GM12892 (cell line): ENCODE results near the gene AP3S1.
"Not testable (repeated sequence)": the region's sequence is repeated elsewhere in the genome, so short reads cannot be mapped to it uniquely, and the experiment has no call there.

Source experiments
- DNase-seq: peaks from one replicate; pipeline ENCODE4 v3.0.0; 2011; ENCODE audit not compliant: insufficient read length
- FAIRE-seq: peaks from 2 replicates; lab custom pipeline; 2011; peaks lifted over from hg19 to GRCh38; lab: Jason Lieb, UNC
- POLR2A ChIP-seq: IDR thresholded peaks from 2 replicates; pipeline ENCODE4 v1.6.1; 2011; ENCODE audit warnings: low read depth, low read length, control low read depth
- POLR2AphosphoS5 ChIP-seq: IDR thresholded peaks from 2 replicates; pipeline ENCODE4 v1.6.1; 2011; ENCODE audit warnings: low read depth, low read length, control low read depth
- TAF1 ChIP-seq: IDR thresholded peaks from 2 replicates; pipeline ENCODE4 v1.6.1; 2011; ENCODE audit warnings: low read depth, mild to moderate bottlenecking, control low read depth, low read length, borderline replicate concordance

The AP3S1 gene

DNA sequence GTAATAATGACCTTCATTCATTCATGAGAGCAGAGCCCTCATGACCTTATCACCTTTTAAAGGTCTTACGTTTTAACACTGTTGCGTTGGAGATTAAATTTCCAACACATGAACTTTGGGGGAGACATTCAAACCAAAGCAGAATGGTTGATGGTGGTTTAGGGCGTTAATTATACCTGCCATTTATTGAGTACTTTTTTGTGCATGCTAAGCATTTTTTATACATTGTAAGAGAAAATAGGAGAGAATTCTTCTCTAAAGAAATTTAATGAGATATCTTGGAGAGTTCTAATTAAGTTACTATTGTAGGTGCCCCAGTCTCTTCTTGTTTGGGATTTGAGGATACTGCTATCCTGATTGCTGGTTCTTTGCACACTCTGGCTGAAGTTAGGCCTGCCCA, 12.4 kb downstream of the AP3S1 start:
- no peak for DNase-seq
- FAIRE-seq, result no peak
- no peak for TF ChIP-seq POLR2AphosphoS5
- no peak for TF ChIP-seq POLR2A
- TF ChIP-seq TAF1, result no peak

DNA sequence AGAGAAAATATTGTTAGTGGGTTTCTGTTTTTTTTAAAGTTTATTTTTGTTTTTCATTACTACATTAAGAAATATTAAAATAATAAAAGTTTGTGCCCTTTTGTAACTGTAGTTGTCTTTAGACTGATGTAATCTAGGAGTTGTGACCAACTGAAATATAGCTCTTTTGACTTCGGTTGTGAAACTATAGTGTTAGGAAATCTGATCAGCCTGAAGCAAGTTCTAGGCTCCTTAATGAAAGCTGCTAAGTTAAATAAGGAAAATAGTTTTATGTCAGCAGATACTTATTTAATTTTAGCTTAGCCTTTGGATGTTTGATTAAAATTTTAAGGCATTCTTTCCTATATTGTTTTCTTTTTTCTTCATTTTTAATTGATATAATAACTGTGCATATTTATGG, 14.2 kb downstream of the AP3S1 start:
- TF ChIP-seq TAF1, result no peak
- TF ChIP-seq POLR2AphosphoS5, result no peak
- DNase-seq (no peak), FAIRE-seq (no peak)

DNA sequence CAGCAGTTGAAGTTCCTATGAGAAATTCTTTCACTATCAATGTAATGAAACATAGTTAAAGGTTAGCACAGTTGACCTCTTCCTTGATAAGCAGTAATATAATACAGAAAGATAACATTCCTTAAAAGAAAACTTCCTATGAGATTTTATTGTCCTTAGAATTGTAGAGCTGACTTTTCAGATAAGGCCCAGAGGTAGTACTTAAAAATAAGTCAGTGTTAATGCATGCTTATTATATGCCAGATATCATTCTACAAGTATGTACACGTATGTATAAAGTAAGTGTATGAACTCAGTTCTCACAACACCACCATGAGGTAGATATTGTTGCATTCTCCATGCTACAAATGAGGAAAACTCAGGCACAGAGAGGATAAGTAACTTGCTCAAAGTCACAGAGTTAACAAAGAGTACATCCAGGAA, 15.3 kb downstream of the AP3S1 start:
- TF ChIP-seq POLR2A (no peak), TAF1 (no peak), POLR2AphosphoS5 (no peak)
- FAIRE-seq (peak; percentile 5), DNase-seq (no peak)

DNA sequence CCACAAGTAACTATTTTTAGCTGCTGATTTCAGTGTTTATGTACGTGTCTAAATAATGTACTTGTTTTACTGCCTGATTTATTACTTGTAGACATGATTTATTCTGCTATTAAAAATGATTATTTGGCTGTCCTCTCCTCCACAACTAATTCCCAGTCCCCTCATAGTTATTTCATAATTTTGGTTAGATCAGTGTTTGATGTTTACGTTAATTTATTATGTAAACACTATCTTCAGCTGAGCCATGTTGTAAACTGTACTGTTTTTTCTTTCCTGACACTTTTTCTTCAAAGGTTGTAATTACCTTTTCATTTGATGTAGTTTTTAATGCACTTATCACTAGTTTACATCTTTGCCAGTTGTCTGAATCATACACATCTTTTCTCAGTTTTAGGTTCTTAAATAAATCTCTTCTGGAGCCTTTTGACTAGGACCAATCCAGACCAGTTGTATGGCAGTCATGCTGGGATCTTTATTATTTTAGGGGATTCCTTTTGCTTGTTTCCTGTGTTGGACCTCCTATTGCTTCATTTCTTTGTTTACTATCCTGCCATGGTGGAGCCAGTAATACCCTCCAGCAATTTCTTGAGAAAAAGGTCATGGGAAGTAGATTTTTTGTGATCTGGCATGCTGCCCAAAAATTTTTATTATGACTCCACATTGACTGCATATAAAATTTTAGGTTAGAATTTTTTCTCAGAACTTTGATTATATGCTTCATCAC, 16.1 kb downstream of the AP3S1 start:
- DNase-seq (no peak), FAIRE-seq (no peak)
- TF ChIP-seq POLR2AphosphoS5 (no peak), POLR2A (no peak), TAF1 (no peak)

DNA sequence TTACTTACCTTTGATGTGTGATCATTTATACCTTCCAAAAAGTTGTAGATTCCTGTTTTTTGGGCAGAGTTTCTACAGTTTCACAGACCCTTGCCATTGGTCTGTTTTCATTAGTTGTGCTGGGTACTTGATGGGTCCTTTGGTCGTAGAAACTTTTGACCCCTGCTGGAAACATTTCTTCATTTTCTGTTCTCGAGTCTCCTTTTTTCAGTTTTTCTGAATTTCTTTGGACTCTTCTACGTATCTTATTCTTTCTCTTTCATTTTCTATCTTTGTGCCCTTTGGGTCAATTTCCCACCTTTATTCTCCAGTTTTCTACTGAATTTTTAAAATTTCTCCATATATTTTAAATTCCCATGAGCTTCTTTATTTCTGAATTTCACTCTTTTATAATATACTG, 16.7 kb downstream of the AP3S1 start:
- DNase-seq, result no peak
- FAIRE-seq, result no peak
- no peak for TF ChIP-seq TAF1
- no peak for TF ChIP-seq POLR2AphosphoS5
- no peak for TF ChIP-seq POLR2A

DNA sequence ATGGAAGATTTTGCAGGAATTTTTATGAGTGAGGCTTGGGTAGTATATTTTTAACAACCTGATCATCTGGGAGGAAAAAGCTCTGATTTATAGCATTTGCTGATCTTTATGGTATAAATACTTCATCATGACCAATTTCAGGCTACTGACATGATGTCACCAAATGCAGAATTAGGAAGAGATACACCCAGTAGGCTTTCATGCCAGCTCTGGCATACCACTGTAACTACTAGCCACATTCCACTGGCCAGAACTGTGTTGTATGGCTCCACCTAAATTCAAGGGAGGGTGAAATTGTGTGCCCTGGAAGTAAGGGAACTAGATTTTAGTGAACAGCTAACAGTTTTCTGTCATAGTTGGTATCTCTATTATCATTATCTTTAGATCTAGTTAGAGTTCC, 17.6 kb downstream of the AP3S1 start:
- DNase-seq, result no peak

DNA sequence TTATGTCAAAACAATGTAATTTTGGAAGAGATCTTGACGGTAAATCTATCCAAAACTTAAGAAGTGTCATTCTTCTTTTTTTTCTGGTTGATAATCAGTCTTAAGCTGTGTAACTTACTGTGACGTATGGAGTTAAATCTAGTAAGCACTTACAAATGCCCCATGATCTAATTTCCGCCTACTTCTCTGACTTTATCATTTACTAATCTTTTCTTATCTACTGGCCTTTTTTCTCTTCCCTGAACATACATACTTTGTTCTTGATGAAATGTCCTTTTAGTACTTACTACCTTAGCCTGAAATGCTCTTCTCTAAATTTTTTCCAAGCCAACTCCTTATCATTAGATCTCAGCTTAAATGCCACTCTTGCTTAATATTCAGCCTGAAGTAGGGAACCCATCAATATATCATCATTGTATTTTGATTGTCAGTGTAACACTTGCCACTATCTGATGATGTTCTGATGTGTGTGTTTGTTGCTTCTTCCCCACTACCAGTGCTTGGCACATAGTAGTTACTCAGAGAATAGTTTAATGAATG, 27.6 kb downstream of the AP3S1 start:
- DNase-seq, result no peak

More for the DNA sequence above, 17.6 kb downstream of the AP3S1 start:
- no peak for FAIRE-seq
- TF ChIP-seq POLR2A (no peak), TAF1 (no peak), POLR2AphosphoS5 (no peak)

DNA sequence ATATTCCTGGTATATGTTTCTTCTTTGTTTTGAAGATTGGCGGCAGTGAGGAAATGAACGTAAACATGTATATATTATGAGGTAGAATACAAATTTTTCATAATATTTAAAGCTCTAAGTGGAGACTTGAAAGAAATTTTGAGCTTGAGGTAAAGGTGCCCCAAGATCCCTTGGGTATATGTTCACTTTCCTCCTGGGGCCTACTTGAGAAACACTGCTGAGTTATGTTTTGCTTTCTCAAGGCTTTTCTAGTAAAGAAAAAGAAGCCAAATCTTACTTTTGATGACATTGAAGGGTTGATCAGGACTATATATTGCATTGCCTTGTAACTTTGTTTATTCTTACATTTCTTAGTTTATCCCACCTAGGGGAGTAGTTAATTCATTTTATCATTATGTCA, 30.7 kb downstream of the AP3S1 start:
- TF ChIP-seq POLR2AphosphoS5 (no peak), TAF1 (no peak), POLR2A (no peak)
- DNase-seq (no peak), FAIRE-seq (no peak)

More for the DNA sequence above, 27.6 kb downstream of the AP3S1 start:
- FAIRE-seq, result no peak
- TF ChIP-seq POLR2A (no peak), POLR2AphosphoS5 (no peak), TAF1 (no peak)

DNA sequence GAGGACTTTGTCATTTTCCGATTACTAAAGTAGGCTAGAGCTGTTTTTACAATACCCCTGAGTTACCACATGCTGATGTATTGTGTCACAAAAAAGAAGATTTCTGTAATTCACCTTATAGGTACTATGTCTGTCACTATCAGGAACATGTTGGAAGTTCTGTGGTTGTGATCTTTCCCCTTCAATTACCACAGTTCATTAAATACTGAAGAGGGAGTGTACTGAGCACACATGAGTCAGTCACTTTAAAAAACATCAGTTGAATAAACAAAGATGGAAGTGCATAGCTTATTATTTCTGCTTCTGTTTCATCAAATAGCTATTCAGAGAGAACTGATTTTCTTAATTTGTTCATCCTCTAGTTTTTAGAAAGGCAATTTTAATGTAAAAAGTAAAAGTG, 31.7 kb downstream of the AP3S1 start:
- TF ChIP-seq POLR2AphosphoS5, result no peak
- TF ChIP-seq TAF1, result no peak
- no peak for TF ChIP-seq POLR2A
- FAIRE-seq (no peak), DNase-seq (no peak)

DNA sequence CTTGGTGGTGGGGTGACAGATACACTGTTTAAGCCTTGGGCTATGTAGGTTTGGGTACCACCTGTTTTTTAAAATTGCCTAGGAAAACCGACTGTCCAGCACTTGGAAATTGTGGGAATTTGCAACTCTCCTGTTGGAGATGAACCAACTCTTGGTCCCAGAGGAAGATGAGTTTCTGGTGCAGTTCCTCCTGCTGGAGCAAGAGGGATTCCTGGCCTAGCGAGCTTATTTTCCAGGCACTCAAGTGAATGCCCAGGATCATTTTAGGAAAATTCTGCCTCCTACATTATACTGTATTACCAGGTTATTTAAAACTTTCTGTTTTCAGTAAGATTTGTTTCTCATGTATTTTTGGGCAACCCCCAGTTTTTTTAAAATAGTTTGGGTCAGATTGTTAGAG, 33.7 kb downstream of the AP3S1 start:
- FAIRE-seq (no peak), DNase-seq (no peak)
- TF ChIP-seq POLR2AphosphoS5 (no peak), TAF1 (no peak), POLR2A (no peak)

DNA sequence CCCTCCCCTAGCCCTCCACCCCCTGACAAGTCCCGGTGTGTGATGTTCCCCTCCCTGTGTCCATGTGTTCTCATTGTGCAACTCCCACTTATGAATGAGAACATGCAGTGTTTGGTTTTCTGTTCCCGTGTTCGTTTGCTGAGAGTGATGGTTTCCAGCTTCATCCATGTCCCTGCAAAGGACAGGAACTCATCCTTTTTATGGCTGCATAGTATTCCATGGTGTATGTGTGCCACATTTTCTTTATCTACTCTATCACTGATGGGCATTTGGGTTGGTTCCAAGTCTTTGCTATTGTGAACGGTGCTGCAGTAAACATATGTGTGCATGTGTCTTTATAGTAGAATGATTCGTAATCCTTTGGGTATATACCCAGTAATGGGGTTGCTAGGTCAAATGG, 35.6 kb downstream of the AP3S1 start:
- not testable (repeated sequence) for FAIRE-seq, DNase-seq

DNA sequence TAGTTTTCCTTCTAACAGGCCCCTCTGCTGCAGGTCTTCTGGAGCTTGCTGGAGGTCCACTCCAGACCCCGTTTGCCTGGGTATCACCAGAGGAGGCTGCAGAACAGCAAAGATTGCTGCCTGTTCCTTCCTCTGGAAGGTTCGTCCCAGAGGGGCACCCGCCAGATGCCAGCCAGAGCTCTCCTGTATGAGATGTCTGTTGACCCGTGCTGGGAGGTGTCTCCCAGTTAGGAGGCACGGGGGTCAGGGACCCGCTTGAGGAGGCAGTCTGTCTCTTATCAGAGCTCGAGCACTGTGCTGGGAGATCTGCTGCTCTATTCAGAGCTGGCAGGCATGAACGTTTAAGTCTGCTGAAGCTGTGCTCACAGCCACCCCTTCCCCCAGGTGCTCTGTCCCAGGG, 40.7 kb downstream of the AP3S1 start:
- not testable (repeated sequence) for DNase-seq, FAIRE-seq

DNA sequence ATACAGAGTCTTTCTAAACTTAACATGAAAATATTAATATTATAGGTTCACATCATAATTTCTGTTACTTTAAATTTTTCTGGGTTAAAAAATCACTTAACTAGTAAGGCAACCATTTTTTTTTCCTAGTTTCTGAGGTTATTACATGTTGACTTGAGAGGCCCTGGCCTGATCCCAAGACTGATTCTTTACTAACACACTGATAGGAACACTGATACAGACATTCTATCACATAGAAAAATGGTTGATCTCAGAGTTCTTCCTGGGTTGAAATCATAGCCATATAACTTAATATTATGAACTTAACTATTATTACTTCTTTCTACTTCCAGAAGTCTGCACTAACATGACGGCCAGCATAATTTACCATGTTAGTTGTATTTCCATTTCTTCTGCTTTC, 43.0 kb downstream of the AP3S1 start:
- no peak for FAIRE-seq
- TF ChIP-seq TAF1, result no peak
- TF ChIP-seq POLR2AphosphoS5, result no peak
- TF ChIP-seq POLR2A, result no peak
- no peak for DNase-seq

DNA sequence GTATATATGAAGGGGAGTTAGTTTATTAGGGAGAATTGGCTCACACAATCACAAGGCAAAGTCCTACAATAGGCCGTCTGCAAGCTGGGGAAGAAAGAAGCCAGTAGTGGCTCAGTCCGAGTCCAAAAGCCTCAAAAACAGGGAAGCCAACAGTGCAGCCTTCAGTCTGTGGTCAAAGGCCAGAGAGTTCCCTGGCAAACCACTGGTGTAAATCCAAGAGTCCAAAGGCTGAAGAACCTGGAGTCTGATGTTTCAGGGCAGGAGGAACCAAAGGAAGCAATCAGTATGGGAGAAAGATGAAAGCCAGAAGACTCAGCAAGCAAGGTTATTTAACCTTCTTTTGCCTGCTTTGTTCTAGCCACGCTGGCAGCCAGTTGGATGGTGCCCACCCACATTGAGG, 43.5 kb downstream of the AP3S1 start:
- DNase-seq, FAIRE-seq: not testable (repeated sequence)
